Mammary epithelial cell (primary cell): ENCODE results near the gene SNX21.

ENCODE experiments used
- CTCF ChIP-seq, 2 donors: IDR thresholded peaks in 1 of 2; conservative IDR thresholded peaks in 1 of 2; 2 replicates each; pipeline ENCODE4 v1.5.1; 2011 to 2012; ENCODE audit warnings: inconsistent platforms in 2 of 2, low read length in 2 of 2, mild to moderate bottlenecking in 2 of 2, control low read depth in 1 of 2, low read depth in 1 of 2; ENCODE audit not compliant: insufficient read depth in 1 of 2; ENCODE audit errors: extremely low read depth in 1 of 2
- EZH2 ChIP-seq: IDR thresholded peaks from 2 replicates; pipeline ENCODE4 v1.6.1; 2012; ENCODE audit warnings: low read length, inconsistent platforms, borderline replicate concordance

- no peak for TF ChIP-seq CTCF (conservative IDR thresholded peaks at IDR 0.05 in 1 of 2, IDR thresholded peaks at IDR 0.05 in 1 of 2; ENCODE audit: extremely low read depth in 1 of 2, insufficient read depth in 1 of 2, low read depth in 1 of 2, low read length in 2 of 2)
- no peak for TF ChIP-seq EZH2
Observed at GRCh38 chr20:45817376-45818194, 16.0 kb upstream of the SNX21 start.
